ENCODE results near the gene USP31.

USP31 gene

DNA sequence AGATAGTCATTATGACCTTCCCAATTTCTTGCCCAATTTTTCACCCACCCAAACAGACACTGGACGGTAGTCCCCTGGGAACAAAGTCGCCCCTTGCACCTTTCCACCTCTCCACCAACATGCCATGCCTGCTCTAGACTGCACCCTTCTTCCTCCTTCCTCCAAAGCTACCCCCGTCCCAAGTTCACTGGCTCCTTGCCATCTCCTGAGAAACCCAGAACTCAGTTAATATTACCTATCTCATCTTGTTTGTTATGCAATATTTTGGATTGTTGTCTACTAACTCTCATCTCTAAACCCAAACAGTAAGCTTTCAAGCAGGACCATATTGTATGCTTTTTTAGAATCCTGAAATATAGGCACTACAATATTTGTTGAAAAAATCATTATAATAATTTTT, 63.3 kb downstream of the USP31 start:
- no peak for DNase-seq

DNA sequence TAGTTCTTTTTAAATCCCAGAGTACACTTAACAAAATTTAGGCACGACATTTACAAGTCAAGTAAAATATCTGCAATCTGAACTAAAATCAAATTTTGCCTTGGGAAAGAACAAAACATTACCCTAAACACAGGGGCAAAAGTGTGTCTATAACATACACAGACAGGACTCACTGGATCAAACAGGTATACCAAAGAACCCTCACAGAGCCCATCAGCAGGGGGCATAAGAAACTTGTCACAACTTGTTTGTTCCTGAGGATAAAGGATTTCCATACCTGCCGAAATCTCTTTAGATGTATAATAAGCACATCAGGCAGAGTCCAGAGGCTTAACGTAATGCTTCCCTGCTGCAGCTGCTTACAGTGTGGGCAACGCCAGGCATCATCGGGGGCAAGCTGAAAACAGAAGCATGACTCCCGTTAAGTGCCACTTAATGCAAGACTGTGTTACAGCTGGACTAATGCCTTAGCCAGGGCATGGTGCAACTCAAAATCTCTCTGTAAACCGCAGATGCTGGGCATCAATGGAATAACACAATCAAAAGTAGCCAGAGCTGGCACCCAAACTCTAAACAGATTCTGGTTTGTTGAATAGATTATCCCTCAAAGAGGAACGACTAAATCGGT, 67.0 kb downstream of the USP31 start:
- no peak for DNase-seq

DNA sequence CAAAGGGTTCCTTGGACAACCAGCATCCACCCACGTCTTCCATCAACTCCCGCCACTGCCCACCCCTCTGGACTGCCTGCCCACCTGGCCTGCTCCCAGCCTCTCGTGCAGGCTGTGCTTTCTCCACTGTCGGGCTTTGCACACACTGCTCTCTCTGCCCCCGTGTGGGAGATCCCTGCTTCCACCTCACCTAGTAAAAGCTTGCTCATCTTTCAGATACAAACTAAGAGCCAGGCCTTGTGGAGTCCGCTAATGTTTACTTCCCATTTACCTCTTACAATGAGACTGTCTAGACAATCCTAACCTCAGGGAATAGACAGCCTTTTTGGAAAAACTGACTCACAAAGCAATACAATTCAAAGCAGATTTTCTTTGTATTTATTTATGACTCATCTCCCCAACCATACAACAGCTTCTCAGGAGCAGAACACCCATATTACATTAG, 67.6 kb downstream of the USP31 start:
- DNase-seq = no peak

DNA sequence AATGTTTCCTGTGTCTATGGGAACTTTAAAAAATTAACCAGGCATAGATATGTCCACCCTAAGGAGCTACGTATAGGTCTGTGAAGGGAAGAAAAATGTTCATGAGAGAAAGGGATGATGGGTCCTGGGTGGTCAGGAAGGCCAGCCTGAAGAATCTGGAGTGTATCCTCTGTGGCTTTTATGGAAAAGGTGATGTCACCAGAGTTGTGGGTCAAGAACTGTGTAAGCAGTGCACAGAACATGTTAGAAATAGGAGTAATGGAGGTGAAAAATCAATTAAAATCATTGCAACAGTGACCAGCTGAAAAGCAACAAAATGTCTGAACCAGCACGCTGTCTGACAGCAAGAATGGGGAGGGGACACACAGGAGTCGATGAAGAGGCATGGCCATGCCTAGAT, 68.5 kb downstream of the USP31 start:
- DNase-seq = no peak

DNA sequence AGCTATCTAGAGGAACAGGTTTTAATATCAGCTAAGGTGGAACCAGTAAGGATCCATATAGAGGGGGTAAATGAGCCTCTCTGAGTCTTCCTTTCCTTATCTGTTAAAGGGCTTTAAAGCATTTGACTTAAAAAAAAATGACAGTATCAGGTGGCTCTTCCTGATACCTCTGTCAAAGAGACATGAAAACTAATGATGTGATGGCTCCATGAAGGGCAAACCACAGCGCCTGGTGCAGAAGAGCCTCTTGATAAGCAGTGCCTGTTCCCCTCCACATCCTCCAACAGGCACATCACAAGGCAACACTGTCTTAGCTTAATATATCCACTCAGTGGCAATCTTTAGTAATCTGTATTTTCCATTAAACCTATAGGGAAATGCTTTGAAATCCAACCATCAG, 68.9 kb downstream of the USP31 start:
- peak; percentile 74 for DNase-seq

DNA sequence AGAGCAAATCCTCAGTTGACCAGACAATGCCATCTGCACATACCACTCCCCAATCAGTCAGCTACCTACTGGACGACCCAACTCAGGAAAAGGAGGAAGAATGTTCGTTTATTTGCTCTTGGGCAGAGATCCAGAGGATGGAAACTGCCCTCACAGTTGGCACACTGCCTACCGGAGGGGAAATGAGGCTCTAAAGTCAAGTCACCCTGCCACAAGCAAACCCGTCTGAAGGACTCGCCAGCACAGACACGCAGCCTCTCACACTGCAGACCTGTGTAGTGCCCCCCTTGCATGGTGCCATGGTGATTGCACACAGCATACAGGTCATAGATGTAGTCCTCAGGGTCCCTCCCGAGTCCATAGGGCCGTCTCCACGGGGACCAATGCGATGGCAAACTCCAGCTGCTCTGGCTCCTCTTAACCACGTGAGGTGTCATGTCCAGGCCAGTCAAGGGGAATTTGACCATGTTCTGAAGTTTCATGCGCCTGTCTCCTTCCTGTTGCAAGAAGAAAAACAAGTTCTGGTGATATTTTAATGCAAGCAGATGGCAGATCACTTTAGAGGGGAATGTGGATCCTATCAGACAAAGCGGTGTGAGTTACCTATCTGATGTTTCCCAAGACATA, 69.5 kb downstream of the USP31 start:
- DNase-seq = peak; percentile 11

DNA sequence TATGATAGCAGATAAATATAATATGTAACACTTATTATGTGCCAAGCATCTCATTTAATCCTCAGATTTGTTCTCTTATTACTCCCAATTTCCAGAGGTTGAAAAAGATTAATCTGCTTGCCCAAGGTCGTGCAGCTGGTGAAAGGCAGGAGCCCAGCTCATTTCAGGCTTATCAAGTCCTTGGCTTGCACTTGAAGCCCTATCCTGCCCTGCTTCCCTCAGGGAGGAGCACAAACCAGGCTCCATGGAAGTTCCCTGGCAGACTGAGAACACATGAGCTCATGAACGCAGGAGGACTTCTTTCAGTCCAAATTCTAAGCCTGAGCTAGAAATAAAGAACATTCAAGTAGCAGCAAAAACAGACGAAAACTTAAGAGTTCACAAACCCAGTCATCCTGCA, 74.8 kb downstream of the USP31 start:
- no peak for DNase-seq

DNA sequence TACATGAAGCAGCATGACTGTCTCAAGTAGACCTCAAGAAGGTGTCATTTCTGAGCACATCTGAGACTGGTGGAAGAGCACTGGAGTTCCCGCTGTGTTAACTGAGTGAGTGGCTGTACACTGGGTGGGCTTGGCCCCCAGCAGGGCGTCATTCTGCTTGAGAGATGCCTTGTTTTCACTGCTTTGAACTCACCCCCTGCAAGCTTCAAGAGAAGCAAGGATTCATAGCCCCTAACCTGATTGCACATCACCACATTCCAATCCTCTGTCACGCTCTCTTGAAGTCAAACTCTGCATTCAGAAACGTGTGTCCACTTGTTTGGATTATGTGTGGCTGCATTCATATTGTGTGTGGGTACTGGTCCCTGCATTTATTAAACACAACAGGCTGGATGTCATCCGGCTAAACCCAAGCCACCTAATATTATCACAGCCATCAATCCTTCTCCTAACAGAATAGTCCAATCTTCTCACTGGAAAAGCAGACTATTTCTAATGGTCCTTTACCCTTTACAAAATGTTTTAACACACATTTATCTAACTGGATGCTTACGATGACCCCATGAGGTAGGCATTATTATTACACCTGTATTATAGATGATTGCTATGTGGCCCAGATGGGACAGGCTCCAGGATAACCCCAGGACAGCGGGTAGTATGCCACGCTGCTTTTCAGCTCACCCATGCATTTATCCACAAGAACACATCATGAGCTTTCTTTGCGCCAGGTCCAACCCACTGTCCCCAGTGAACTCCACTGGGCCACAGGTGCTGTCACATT, 76.3 kb downstream of the USP31 start:
- DNase-seq = no peak

DNA sequence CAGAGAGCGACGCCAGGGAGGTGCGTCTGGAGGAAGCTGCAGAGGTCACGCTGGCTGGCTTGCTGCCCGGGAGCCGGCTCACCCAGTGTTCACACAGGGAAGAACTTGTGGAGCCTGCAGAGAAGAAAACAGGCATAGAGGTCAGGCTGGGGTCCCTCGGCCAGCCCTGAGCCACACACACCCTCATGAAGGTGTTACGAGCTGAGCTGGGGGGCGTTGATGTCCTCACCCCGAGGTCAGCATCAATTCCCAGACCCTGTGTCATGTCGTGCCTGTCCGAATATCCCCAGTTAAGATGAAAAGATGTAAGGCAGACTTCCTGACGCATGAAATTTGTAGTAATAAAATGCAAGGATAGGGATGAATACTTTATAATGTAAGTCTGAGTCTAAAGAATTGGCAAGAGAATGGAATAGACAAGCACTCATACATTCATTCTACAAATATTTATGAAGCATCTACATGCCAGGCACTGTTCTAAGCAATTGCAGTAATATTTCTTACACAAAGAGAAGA, 77.1 kb downstream of the USP31 start:
- DNase-seq = no peak

DNA sequence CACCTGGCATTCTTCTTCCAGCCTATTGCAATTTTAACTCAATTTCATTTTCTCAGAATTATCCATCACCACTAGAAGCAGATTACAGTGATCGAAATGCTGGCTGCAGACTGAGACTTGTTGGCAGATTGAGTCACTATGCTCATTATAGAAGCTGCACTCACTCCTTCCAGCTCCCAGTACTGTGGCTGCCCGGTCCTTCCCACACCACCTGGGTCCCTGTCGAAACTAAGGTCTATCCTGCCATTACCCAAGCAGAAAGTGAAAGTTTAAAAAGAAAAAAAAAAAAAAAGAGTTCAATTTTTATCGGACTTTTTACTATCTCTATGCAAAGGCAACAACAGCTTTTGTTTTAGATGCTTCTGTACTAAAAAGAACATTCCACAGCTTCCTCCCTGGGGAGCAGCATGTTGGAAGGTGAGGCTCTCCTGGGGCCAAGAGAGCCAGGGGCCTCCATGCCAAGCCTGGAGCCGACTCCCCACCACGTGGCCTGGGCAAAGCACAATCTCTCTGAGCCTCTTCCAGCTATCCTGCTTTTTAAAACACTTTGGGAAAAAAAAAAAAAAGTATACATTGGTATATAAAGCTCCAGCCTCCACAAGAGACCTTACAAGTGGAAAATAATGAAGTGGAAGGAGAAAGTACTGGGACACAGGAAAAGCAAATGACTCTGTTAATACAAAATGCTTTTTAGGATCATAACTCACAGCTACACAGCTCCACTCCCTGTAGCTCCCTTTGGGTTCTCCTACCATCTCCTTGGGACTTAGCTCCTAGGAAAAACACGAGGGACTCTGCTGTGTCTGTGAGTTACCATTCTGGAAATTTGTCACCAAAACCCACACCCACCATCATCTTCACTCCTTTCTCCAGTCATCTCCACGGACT, 77.8 kb downstream of the USP31 start:
- DNase-seq = no peak

DNA sequence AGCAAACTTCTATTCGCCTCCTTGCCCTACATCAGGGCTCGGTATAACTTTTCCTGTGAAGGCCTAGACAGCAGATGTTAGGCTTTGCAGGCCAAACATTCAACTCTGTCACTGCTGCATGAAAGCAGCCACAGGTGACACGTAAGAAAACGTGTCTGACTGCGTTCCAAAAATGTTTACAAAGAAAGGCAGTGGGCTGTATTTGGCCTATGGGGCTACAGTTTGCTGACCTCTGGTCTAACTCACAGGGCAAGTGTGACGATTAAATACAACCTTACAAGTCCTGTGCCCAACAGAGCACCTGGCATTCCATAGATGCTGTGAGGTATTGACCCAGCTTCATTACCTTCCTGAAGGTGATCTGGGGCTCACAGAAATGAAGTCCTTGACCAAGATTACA, 79.4 kb downstream of the USP31 start:
- no peak for DNase-seq

DNA sequence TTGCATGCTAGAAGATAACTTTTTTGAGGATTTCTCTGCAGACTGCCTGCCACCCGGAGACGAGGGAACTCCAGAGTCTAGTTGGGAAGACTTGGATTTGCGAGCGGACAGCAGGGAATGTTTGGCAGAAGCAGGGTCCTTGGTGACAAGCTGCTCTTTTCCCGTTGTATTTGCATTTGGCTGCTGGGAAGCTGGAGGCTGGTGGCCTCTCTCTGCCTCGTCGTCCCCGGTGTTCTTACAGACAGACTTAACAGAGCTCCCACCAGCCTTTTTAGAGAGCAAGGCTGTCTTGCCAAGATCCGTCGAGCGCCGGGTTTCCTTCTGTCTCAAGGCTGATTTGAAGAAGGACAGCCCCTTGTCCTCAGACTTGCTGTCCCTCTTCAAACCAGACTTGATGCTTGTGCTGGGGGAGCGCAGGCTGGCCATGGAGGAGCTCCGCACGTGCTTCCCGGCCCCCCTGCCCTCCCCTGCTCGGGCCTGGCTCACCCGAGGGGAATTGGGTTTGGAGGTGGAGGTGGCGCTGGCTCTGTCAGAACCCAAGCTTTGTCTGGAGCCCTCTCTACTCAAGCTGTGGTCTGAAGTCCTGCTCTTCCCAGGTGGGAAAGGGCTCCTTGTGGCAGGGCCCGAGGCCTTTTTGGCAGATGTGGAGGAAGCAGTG, 81.0 kb downstream of the USP31 start:
- DNase-seq = no peak

DNA sequence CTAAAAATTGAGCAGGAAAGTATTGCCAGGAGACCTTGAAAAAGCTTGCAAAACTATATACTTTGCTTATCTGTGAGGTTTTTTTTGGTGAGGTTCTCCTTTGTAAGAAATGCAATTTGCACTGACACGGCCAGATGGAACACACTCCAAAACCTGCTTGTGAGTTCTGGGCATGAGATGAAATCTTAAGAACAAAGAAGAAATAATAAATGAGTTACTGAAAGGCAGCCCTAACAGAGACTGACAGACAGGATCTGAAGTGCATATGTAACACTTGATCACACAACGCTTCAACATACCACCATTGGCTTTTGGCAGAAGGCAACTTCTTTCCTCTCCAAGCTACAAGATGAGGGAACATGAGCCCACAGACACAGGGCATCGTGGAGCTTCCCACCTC, 82.6 kb downstream of the USP31 start:
- DNase-seq = no peak

DNA sequence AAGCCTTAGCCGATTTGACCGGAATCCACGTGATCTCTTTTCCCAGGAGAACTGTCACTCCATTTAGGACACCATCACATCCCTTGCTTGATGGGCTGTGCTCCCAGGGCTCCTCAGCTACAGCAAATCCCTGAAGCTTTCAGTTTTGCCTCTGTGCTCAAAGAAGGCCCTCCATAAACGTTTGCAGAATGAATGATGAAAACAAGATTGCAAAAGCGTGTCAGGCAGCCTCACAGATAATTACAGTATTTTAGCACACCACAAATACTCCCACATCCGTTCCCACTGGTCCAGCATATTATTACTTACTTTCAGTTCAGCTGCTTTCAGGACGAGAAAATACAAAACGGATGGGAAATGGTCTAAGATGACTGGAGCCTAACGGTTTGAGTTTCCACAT, 84.6 kb downstream of the USP31 start:
- no peak for DNase-seq

DNA sequence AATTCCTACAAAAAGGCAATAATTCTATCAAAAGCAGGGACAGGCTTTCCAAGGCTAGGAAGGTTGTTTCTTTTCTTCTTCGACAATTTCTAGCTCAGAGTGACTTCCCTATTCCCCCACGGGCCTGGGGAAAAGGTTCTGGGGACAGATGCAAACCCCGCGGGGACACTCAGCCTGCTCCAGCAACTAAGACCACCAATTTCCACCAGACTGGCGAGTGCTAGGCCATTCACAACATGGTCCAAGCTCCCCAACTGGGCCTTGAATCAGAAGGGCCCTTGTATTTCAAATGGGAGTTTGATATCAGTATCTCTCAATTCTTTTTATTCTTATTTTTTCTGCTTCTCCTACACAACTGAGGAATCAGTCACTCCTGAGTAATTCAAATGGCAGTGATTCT, 86.7 kb downstream of the USP31 start:
- DNase-seq = no peak

DNA sequence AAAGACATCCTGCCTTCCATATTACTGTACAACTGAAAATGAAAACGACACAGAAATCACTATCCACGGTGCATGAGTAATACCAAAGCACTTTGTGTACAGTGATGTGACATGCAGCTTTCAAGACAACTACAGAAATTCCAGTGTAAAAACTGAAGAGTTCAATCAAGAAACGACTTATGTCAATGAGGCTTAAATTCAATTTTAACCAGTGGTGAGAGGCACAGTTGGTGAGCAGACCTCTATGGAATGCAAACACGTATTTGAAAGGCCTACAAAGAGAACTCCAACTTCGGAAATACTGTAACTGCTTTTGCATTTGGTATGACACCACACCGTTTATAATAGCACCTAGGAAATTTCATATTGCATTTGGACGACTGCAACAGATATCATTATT, 87.6 kb downstream of the USP31 start:
- DNase-seq = no peak

DNA sequence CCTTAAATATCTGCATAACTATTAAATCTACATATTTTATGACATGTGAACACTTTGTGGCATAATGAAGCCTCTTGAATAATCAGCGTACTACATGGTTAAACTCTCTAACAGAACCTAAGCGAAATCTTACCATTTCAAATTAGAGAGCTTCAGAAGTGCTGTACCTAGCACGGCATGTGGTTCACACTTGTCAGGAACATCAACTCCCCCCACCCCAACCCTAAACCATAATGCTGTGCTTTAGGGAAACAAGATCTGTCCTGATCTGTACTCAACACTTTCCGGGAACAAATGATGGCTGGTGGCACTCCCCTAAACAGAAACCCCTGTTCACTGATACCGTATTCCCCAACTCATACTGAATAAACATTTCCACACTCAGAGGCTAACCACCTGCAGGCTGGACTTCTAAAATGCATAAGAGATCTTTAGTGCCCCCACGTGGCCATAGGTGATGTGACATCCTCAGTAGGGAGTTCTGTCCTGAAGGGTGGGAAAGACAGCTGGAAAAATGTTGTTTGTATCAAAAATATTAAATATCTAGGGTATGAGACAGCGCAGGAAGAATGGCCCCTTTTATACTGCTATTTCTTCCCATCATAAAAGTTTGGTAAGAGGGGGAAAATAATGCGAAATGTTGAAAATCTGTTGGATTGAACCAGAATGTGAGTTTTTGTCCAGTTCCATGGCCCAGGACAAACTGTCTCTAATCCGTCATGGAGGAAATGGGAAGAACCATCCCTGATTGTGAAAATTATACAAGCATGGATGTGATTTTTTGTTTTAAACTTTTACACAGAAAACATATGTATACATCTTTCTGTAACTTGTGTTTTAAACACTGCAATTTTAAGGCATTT, 88.6 kb downstream of the USP31 start:
- peak; percentile 66 for DNase-seq

DNA sequence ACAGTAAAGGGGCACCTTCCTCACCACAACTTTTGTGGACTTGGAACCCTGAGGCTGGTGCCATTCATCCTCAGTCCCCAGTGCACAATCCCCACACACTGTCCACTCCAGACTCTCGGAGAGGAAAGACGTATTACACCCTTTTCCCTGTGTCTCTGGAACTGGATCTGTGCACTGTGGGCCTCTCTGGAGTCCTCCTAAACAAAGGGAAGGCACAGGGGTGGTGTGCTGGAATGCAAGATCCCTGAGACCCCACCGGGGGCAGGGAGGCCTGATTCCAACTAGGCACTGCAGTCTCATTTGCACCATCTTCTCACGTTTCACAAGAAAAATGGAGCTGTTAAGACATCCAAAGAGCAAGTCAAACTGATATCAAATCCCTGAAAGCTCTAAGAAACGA, 89.8 kb downstream of the USP31 start:
- DNase-seq = no peak

DNA sequence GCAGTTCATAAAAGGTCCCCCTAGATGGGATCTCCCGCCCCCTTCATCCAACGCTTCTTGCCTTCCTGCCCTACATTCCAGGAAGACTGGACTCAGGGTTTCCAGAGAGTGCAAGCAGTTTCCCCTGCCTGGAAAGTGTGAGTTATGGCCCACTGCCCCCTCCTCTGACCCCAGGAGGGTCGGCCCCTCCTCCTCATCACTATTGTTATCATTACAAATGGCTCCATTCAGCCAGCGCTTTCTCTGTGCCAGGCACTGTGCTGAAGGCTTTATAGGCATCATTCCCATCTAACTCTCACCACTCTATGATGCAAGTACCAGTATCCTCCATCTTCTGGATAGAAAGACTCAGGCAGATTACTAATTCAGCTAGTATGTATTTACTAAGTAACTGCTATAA, 90.7 kb downstream of the USP31 start:
- DNase-seq = no peak

DNA sequence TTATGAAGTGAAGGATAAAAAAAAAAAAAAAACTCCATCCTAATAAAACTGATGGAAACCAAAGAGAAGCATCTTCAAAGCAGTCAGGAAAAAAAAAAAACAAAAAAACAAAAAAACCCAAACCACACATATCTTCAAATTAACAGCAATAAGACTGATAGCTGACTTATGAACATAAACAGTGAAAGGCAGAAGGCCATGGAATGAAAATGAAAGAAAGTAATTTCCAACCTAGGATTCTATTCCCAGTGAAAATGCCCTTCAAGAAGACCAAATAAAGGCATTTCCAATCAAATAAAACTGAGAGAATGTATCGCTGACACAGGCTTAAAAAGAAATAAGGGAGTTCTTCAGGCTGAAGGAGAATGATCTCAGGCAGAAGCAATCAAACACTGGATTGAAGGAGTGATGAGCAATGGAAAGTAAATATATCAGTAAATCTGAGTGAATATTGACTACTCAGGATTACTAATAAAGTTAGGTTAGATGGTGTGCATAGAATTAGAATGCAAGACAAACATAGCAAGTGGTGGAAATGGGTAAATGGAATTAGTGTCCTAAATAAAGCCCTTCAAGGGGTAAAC, 92.1 kb downstream of the USP31 start:
- no peak for DNase-seq

DNA sequence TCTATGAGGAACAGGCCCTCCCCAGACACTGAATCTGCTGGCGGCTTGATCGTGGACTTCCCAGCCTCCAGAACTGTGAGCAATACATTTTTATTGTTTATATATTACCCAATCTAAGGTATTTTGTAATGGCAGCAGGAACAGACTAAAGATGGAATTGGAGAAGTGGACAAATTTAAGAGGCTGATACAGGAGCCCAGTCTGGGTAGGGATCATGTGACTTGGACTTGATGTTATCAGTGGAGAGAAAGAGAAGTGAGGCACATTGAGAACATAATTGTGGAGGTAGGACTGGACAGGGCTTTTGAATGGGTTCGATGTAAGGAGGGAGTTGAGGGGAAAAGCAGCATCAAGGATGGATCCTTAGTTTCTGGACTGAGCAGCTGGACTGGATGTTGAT, 93.8 kb downstream of the USP31 start:
- DNase-seq = no peak

Data from hematopoietic multipotent progenitor cell treated with erythropoietin and hydrocortisone succinate and interleukin-3 and kit ligand, for 8 days (in vitro differentiated cells).